ENCODE data around the gene RDH5. TPM values are rescaled to one million over a fixed set of nuclear protein-coding genes. Genes with fewer than 3 reads are reported as not detected.

RDH5 gene
- total RNA-seq, 1 experiment from 2014 or later = 4.2 TPM

- no peak for DNase-seq
Measured at GRCh38 chr12:55702861-55703260, 17.3 kb upstream of the RDH5 start.

GRCh38 chr12:55703288-55703687 lies 16.9 kb upstream of the RDH5 start:
- no peak overlapping the region for H3K4me3 ChIP-seq (ENCODE audit: insufficient read depth, low read depth, low read length)
- H3K27me3 ChIP-seq (ENCODE audit: control insufficient read depth, insufficient read depth, low read length) = peaks cover 4% of the 10 kb centered on the region; the same call in 1 of the 2 replicates
- no peak for DNase-seq

More at GRCh38 chr12:55702861-55703260, 17.3 kb upstream of the RDH5 start:
- no peak overlapping the region for H3K4me3 ChIP-seq (ENCODE audit: insufficient read depth, low read depth, low read length)
- peaks cover 4% of the 10 kb centered on the region; the same call in 1 of the 2 replicates for H3K27me3 ChIP-seq (ENCODE audit: control insufficient read depth, insufficient read depth, low read length)
- H3K36me3 ChIP-seq (replicated peaks; ENCODE audit: control insufficient read depth, insufficient read depth, low read length) = no peaks in the 10 kb centered on the region; the same call in none of the 2 replicates

GRCh38 chr12:55703901-55704761 lies 16.1 kb upstream of the RDH5 start:
- DNase-seq = no peak
- H3K4me3 ChIP-seq (ENCODE audit: insufficient read depth, low read depth, low read length) = no peak overlapping the region

More at GRCh38 chr12:55703288-55703687, 16.9 kb upstream of the RDH5 start:
- no peaks in the 10 kb centered on the region; the same call in none of the 2 replicates for H3K36me3 ChIP-seq (replicated peaks; ENCODE audit: control insufficient read depth, insufficient read depth, low read length)

DNA sequence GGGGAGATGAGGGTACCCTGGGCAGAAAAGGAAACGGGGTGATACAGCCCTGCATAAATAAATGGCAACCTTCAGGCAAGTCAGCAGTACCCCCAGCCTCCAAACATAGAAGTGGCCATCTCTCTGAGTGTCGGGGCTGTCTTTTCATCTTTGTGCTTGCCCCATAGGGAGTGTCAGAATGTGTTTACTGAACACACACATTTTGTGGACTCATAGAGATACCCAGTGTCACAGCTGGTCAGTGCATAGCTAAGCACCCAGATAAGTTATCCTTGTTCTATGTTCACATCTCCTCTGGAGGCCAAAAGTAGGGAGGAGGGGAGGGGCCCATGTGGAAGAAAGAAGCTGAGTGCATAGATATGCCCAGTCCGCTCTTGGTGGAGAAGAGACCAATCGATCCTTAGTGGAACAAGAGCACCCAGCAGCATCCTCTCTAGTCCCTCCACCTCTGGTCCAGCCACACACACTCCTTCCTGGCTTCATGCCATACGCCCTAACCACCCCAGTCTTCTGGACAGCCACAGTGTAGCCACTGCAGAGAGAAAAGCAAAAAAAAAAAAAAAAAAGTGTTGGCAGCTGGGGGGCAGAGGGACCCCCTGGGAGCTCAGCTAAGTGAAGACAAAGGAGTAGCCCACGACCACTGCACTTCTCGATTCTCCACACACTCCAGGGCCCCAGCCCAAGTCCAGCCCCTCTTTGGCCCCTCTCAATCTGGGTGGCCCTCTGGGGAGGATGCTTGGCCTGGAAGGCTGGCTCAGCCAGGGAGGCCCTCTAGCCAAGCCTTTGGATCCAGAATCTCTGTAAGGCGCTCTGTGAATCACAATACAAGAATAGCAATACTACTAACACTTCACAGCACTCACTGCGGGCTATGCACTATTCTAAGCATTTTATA lies 15.1 kb upstream of the RDH5 start:
- Histone ChIP-seq H3K4me3 (ENCODE audit: insufficient read depth, low read depth, low read length) (no peak overlapping the region), H3K27me3 (ENCODE audit: control insufficient read depth, insufficient read depth, low read length) (peaks cover 6% of the 10 kb centered on the region; the same call in 1 of the 2 replicates), H3K36me3 (replicated peaks; ENCODE audit: control insufficient read depth, insufficient read depth, low read length) (no peaks in the 10 kb centered on the region; the same call in 1 of the 2 replicates)
- no peak for DNase-seq

More at GRCh38 chr12:55703901-55704761, 16.1 kb upstream of the RDH5 start:
- H3K36me3 ChIP-seq (replicated peaks; ENCODE audit: control insufficient read depth, insufficient read depth, low read length) = no peaks in the 10 kb centered on the region; the same call in 1 of the 2 replicates
- H3K27me3 ChIP-seq (ENCODE audit: control insufficient read depth, insufficient read depth, low read length) = peaks cover 4% of the 10 kb centered on the region; the same call in 1 of the 2 replicates

DNA sequence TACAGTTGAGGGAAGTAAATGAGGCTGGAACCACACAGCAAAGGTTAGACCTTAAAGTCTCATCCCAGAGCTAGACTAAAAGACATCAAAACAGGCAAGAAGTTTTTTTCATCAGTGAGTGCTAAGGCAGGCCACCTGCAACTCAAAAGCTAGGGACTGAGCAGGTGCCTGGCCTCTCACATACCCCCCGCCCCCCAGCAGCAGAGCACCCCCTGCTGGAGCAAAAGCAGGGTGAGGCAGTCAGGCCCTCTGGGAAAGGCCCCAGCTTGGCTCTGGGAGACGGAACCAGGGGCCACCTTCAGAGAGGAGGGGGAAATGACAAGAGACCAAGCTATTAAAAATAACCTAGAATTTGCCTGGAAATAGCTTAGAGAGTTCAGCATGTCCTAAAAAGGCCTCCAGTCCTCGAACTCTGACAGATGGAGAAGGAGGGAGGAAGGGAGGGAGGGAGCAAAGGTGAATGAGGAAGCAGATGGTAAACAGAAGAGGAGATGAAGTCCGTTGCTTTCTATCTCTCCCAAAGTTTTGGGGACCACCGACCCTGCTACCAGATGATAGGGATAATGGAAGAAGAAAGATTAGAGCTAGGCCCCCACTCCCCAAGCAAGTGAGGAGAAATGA lies 14.3 kb upstream of the RDH5 start:
- no peaks in the 10 kb centered on the region; the same call in 1 of the 2 replicates for H3K36me3 ChIP-seq (replicated peaks; ENCODE audit: control insufficient read depth, insufficient read depth, low read length)
- H3K4me3 ChIP-seq (ENCODE audit: insufficient read depth, low read depth, low read length) = no peak overlapping the region
- DNase-seq = peak; percentile 92
- H3K27me3 ChIP-seq (ENCODE audit: control insufficient read depth, insufficient read depth, low read length) = peaks cover 6% of the 10 kb centered on the region; the same call in 1 of the 2 replicates

DNA sequence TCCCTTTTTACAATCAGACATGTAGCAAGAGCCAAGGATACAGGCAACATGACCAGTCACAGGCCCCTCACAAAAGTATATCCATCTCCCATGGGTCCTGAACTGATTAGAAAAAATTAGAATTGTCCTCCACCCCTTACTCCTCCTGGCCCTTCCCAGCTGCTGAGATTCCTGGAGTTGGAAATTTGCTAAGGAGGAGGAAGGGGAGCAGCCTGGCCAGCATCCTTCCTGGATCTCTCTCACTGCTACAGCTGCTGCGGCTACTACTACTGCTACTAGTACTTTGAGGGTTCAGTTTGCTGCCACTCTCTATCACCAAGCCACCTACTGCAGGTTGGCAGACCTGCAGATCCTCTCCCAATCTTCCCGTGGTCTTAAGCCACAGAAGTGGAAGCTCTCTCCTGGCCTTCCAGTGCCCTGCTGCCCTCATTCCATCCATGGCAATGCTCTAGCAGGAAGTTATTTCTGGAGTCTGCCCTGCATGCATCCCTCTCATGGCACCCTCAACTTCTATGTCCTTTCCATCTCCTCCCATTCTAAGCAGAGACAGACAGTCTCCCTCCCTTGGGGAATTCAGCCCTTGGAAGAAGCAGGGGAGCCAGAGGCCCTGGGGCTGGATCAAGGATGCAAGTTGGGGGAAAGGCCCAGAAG lies 13.5 kb upstream of the RDH5 start:
- DNase-seq = no peak
- Histone ChIP-seq H3K36me3 (replicated peaks; ENCODE audit: control insufficient read depth, insufficient read depth, low read length) (no peaks in the 10 kb centered on the region), H3K4me3 (ENCODE audit: insufficient read depth, low read depth, low read length) (peak overlapping the region; percentile 95), H3K27me3 (ENCODE audit: control insufficient read depth, insufficient read depth, low read length) (peaks cover 6% of the 10 kb centered on the region; the same call in 1 of the 2 replicates)

- H3K36me3 ChIP-seq (replicated peaks; ENCODE audit: control insufficient read depth, insufficient read depth, low read length) = no peaks in the 10 kb centered on the region
- H3K27me3 ChIP-seq (ENCODE audit: control insufficient read depth, insufficient read depth, low read length) = peaks cover 9% of the 10 kb centered on the region; the same call in 1 of the 2 replicates
- no peak for DNase-seq
- H3K4me3 ChIP-seq (ENCODE audit: insufficient read depth, low read depth, low read length) = peak overlapping the region; percentile 95
Measured at GRCh38 chr12:55707219-55707671, 12.9 kb upstream of the RDH5 start.

GRCh38 chr12:55707841-55708694 lies 12.1 kb upstream of the RDH5 start, which contains the start of gene ITGA7:
TSS of gene ITGA7 (minus strand) at chr12:55707904. CDS start at chr12:55707682, 222 bp downstream.
- Histone ChIP-seq H3K4me3 (ENCODE audit: insufficient read depth, low read depth, low read length) (peak within 1 kb of the TSS; percentile 95), H3K27me3 (ENCODE audit: control insufficient read depth, insufficient read depth, low read length) (peaks cover 11% of the 10 kb centered on the region; the same call in 1 of the 2 replicates), H3K36me3 (replicated peaks; ENCODE audit: control insufficient read depth, insufficient read depth, low read length) (no peaks in the 10 kb centered on the region)
- peak; percentile 100 for DNase-seq

- peak overlapping the region; percentile 95 for H3K4me3 ChIP-seq (ENCODE audit: insufficient read depth, low read depth, low read length)
- no peaks in the 10 kb centered on the region for H3K36me3 ChIP-seq (replicated peaks; ENCODE audit: control insufficient read depth, insufficient read depth, low read length)
- no peak for DNase-seq
- H3K27me3 ChIP-seq (ENCODE audit: control insufficient read depth, insufficient read depth, low read length) = peaks cover 11% of the 10 kb centered on the region; the same call in 1 of the 2 replicates
Measured at GRCh38 chr12:55708695-55709233, 11.4 kb upstream of the RDH5 start.

DNA sequence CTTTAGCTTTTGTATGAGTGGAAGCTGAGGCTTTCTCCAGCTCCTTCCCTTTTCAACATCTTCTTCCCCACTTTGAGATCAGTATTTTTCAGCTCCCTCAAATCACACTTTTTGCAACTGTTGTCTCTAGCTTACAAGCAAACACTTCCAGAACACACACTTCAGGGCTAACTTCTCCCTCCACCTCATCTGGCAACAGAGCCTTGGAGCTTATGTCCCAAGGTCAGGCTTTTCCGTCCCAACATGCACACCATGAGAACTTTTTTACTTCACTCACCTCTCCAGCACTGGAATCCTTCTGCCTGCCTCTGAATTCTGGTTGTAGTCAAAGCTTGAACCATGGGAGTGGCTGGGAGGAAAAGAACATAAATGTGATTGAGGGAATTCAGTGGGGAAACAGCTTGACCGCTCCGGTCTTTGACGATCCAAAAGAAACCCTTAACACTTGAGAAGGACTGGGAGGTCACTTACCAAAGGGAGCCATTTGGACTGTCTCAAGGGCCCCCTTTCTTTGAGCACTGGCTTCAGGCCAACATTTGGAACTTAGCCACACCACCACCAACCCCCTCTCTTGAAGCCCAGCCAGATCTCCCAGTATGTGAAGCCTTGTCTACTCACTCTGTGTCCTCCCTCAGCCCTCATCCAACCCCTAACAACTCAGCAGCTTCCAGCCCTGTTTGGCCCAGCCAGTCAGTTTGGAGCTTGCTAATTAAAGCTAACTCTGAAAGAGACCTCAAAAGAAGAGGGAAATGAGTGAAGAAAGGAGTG lies 8.2 kb upstream of the RDH5 start:
- Histone ChIP-seq H3K36me3 (replicated peaks; ENCODE audit: control insufficient read depth, insufficient read depth, low read length) (no peaks in the 10 kb centered on the region), H3K27me3 (ENCODE audit: control insufficient read depth, insufficient read depth, low read length) (peaks cover 8% of the 10 kb centered on the region; the same call in 1 of the 2 replicates), H3K4me3 (ENCODE audit: insufficient read depth, low read depth, low read length) (no peak overlapping the region)
- DNase-seq = no peak

DNA sequence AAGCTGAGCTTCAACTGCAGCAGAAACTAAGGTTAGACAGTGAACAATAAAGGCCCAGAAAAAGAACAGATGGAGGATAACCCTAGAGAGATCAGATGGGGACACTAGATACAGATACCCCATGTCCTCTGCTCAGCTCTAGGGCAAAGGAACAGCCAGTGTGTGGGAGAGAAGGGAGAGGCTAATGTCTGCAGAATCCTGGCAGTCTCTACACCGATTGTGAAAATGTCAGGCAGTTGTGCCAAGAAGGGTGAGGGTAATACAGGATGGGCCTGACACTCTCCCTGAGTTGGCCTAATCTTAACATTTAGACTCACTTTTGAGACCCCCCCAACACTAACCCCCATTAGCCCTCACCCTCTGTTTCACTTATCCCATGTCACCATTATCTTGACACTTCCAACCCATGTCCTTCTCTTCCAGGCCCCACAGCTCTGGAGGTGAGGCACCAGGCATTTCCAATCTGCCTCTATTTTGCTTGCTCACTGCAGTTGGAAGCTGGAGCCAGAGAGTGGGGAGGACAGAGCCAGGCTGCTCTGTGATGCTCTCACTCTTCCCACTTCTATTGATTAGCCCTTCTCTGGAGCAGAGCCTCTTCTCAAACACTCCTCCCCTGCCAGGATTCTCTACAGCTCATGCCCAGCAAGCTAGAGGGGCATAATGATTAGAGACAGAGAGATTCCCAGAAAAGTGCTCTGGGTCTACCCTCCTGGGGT lies 7.3 kb upstream of the RDH5 start:
- DNase-seq = no peak
- H3K27me3 ChIP-seq (ENCODE audit: control insufficient read depth, insufficient read depth, low read length) = peaks cover 7% of the 10 kb centered on the region; the same call in 1 of the 2 replicates
- no peaks in the 10 kb centered on the region for H3K36me3 ChIP-seq (replicated peaks; ENCODE audit: control insufficient read depth, insufficient read depth, low read length)
- H3K4me3 ChIP-seq (ENCODE audit: insufficient read depth, low read depth, low read length) = no peak overlapping the region
